ENCODE measurements around the gene EHMT1.

EHMT1 gene

DNA sequence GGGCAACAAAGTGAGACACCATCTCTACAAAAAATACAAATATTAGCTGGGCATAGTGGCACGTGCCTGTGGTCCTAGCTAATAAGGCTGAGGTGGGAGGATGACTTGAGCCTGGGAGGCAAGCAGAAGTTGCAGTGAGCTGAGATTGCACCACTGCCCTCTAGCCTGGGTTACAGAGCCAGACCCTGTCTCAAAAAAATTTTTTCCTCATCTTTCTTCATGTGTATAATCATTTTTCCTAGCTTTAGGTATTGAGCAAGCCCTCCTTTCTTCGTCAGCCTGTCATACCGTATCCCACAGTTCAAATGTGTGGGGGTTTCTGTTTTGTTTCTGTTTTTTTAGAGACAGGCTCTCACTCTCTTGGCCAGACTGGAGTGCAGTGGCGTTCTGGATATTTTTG is 41.3 kb downstream of the EHMT1 start:
- no peak for TF ChIP-seq TAF1 (IDR thresholded peaks at IDR 0.05; ENCODE audit: low read depth)
- TF ChIP-seq EGR1 (IDR thresholded peaks at IDR 0.05) = no peak
- no peak for TF ChIP-seq TCF12 (IDR thresholded peaks at IDR 0.05; ENCODE audit: low read depth)
- no peak for TF ChIP-seq ZBTB7A (IDR thresholded peaks at IDR 0.05; ENCODE audit: low read depth)
- TF ChIP-seq, protein P1, sequence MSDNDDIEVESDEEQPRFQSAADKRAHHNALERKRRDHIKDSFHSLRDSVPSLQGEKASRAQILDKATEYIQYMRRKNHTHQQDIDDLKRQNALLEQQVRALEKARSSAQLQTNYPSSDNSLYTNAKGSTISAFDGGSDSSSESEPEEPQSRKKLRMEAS (IDR thresholded peaks at IDR 0.05) = no peak
- TF ChIP-seq CREB1 (IDR thresholded peaks at IDR 0.05; ENCODE audit: low read depth) = no peak

DNA sequence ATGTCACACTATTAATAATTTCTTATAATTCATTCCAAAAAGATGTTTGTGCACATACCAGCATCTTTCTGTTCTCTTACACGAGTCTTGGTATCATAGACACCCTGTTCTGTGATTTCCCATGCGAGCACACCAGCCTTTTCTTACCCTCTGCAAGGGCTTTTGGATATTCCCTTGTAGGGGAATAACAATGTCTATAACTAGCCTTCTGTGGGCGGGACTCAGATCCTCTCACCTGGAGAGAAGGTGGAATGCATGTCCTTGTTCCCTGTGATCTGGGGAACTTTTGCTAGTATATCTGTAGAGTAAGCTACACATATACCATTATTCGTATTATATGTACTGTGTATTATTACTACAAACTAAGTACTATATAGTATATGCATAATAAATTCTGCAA is 44.8 kb downstream of the EHMT1 start:
- TF ChIP-seq NFIC (IDR thresholded peaks at IDR 0.05) (no peak), YY1 (IDR thresholded peaks at IDR 0.05; ENCODE audit: low read depth) (no peak), EGR1 (IDR thresholded peaks at IDR 0.05) (no peak), USF1 (IDR thresholded peaks at IDR 0.05) (no peak), TCF12 (IDR thresholded peaks at IDR 0.05; ENCODE audit: low read depth) (no peak), CEBPB (IDR thresholded peaks at IDR 0.05) (no peak), FOXM1 (IDR thresholded peaks at IDR 0.05; ENCODE audit: borderline replicate concordance, low read depth) (no peak), CREB1 (IDR thresholded peaks at IDR 0.05; ENCODE audit: low read depth) (no peak), RAD21 (IDR thresholded peaks at IDR 0.05; ENCODE audit: low read depth) (no peak)

DNA sequence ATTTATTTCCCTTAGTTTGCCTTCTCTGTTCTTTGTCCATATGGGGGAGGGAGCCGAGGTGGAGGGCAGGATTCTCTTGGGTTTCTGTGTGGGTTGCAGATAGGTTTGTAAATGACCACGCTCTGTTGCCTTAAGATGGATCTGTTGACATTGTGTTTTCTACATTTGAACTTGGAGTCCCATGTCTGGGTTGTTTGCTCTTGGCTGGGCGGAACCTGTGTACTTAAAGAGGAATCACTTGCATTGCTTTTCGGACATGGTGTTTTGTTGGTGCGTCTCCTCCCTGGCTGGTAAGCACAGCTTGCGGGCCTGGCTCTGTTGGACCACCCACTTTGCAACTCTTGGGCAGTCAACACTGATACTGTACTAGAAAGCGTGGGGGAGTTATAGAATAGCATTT is 45.9 kb downstream of the EHMT1 start:
- no peak for TF ChIP-seq TCF12 (IDR thresholded peaks at IDR 0.05; ENCODE audit: low read depth)
- TF ChIP-seq EGR1 (IDR thresholded peaks at IDR 0.05) = no peak
- TF ChIP-seq ZBTB7A (IDR thresholded peaks at IDR 0.05; ENCODE audit: low read depth) = no peak

DNA sequence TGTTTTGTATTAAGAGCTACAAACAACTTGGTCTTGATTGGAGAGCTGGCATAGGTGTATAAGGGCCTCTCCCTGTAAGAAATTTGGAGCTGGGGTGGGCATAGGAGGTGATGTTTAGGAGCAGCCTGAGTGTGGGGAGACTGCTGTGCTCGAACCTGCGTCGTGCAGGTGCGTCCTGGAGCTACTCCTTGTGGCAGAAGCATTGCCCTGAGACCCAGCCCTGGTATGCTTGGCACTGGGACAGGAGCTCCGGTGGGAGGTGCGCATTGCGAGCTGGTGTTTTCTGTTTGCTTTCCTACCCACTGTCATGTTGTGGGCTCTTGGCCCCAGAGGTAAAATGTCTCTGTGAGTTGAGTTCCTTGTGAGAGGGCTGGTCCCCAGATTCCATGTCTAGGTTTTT is 46.4 kb downstream of the EHMT1 start:
- TF ChIP-seq TEAD4 (IDR thresholded peaks at IDR 0.05) = no peak
- TF ChIP-seq USF1 (IDR thresholded peaks at IDR 0.05) = no peak
- TF ChIP-seq TAF1 (IDR thresholded peaks at IDR 0.05; ENCODE audit: low read depth) = no peak
- no peak for TF ChIP-seq EP300 (IDR thresholded peaks at IDR 0.05; ENCODE audit: borderline replicate concordance)
- no peak for TF ChIP-seq RAD21 (IDR thresholded peaks at IDR 0.05; ENCODE audit: low read depth)
- no peak for TF ChIP-seq CEBPB (IDR thresholded peaks at IDR 0.05)
- TF ChIP-seq YY1 (IDR thresholded peaks at IDR 0.05; ENCODE audit: low read depth) = no peak
- TF ChIP-seq FOXM1 (IDR thresholded peaks at IDR 0.05; ENCODE audit: borderline replicate concordance, low read depth) = no peak
- no peak for TF ChIP-seq EGR1 (IDR thresholded peaks at IDR 0.05)
- TF ChIP-seq CREB1 (IDR thresholded peaks at IDR 0.05; ENCODE audit: low read depth) = no peak
- TF ChIP-seq, protein P1 (IDR thresholded peaks at IDR 0.05) = no peak
- no peak for TF ChIP-seq TCF12 (IDR thresholded peaks at IDR 0.05; ENCODE audit: low read depth)
- TF ChIP-seq NFIC (IDR thresholded peaks at IDR 0.05) = no peak

- no peak for TF ChIP-seq FOXM1 (IDR thresholded peaks at IDR 0.05; ENCODE audit: borderline replicate concordance, low read depth)
- TF ChIP-seq EP300 (IDR thresholded peaks at IDR 0.05; ENCODE audit: borderline replicate concordance) = no peak
- no peak for TF ChIP-seq ZBTB7A (IDR thresholded peaks at IDR 0.05; ENCODE audit: low read depth)
- TF ChIP-seq USF1 (IDR thresholded peaks at IDR 0.05) = no peak
- TF ChIP-seq TCF12 (IDR thresholded peaks at IDR 0.05; ENCODE audit: low read depth) = no peak
- no peak for TF ChIP-seq CREB1 (IDR thresholded peaks at IDR 0.05; ENCODE audit: low read depth)
- no peak for TF ChIP-seq CEBPB (IDR thresholded peaks at IDR 0.05)
- no peak for TF ChIP-seq TAF1 (IDR thresholded peaks at IDR 0.05; ENCODE audit: low read depth)
- no peak for TF ChIP-seq NFIC (IDR thresholded peaks at IDR 0.05)
- no peak for TF ChIP-seq TEAD4 (IDR thresholded peaks at IDR 0.05)
- no peak for TF ChIP-seq YY1 (IDR thresholded peaks at IDR 0.05; ENCODE audit: low read depth)
- TF ChIP-seq REST (IDR thresholded peaks at IDR 0.05; ENCODE audit: low read depth) = no peak
- TF ChIP-seq EGR1 (IDR thresholded peaks at IDR 0.05) = no peak
- TF ChIP-seq RAD21 (IDR thresholded peaks at IDR 0.05; ENCODE audit: low read depth) = no peak
- TF ChIP-seq, protein P1 (IDR thresholded peaks at IDR 0.05) = no peak
Observed at GRCh38 chr9:137665697-137666512, 47.1 kb downstream of the EHMT1 start.

DNA sequence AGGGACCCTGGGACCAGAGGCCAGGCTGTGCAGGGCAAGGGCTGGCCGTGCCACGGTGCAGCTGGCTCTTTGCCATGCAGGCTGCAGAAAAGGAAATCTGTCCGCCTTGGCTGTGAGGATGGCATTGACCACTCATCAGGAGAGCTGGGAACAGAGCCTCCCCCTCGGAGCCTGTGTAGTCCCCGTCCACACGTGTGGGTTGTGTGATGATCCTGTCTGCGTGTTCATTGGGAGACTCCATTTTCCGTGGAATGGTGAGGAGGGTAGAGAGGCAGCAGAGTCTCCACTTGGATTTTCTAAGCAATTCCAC is 47.7 kb downstream of the EHMT1 start:
- TF ChIP-seq EP300 (IDR thresholded peaks at IDR 0.05; ENCODE audit: borderline replicate concordance) = no peak
- no peak for TF ChIP-seq CEBPB (IDR thresholded peaks at IDR 0.05)
- TF ChIP-seq TEAD4 (IDR thresholded peaks at IDR 0.05) = no peak
- no peak for TF ChIP-seq EGR1 (IDR thresholded peaks at IDR 0.05)
- no peak for TF ChIP-seq RAD21 (IDR thresholded peaks at IDR 0.05; ENCODE audit: low read depth)
- TF ChIP-seq FOXM1 (IDR thresholded peaks at IDR 0.05; ENCODE audit: borderline replicate concordance, low read depth) = no peak
- no peak for TF ChIP-seq CREB1 (IDR thresholded peaks at IDR 0.05; ENCODE audit: low read depth)
- TF ChIP-seq NFIC (IDR thresholded peaks at IDR 0.05) = no peak
